ENCODE measurements around the gene ARL16.

DNA sequence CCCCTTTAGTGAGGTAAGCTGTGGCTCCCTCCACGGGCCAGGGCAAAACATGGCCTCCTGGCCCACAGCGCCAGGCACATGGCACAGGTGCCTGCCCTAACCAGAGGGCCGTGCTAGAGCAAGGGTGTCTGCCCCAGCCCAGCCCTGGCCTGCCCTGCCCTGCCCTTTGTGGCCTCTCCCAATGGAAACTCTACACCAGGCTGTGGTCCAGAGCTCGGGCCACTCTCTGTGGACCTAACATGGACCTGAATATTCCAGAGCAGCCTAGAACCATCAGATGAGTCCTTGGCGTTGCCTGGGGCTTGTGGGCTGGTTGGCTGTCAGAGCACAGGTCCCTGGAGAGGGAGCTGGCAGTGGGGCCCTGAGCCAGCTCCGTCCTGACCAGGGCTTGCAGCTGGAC lies 11.6 kb upstream of the ARL16 start:
- TF ChIP-seq, protein P1, sequence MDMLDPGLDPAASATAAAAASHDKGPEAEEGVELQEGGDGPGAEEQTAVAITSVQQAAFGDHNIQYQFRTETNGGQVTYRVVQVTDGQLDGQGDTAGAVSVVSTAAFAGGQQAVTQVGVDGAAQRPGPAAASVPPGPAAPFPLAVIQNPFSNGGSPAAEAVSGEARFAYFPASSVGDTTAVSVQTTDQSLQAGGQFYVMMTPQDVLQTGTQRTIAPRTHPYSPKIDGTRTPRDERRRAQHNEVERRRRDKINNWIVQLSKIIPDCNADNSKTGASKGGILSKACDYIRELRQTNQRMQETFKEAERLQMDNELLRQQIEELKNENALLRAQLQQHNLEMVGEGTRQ (IDR thresholded peaks at IDR 0.05; ENCODE audit: low read depth, low read length) = no peak
- TF ChIP-seq, protein P2, sequence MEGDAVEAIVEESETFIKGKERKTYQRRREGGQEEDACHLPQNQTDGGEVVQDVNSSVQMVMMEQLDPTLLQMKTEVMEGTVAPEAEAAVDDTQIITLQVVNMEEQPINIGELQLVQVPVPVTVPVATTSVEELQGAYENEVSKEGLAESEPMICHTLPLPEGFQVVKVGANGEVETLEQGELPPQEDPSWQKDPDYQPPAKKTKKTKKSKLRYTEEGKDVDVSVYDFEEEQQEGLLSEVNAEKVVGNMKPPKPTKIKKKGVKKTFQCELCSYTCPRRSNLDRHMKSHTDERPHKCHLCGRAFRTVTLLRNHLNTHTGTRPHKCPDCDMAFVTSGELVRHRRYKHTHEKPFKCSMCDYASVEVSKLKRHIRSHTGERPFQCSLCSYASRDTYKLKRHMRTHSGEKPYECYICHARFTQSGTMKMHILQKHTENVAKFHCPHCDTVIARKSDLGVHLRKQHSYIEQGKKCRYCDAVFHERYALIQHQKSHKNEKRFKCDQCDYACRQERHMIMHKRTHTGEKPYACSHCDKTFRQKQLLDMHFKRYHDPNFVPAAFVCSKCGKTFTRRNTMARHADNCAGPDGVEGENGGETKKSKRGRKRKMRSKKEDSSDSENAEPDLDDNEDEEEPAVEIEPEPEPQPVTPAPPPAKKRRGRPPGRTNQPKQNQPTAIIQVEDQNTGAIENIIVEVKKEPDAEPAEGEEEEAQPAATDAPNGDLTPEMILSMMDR (conservative IDR thresholded peaks at IDR 0.05; ENCODE audit: low read depth, low read length) = no peak
- TF ChIP-seq POLR2A (IDR thresholded peaks at IDR 0.05; ENCODE audit: low read depth, low read length) (no peak), MAZ (IDR thresholded peaks at IDR 0.05; ENCODE audit: borderline replicate concordance, low read depth, low read length) (no peak), CEBPB (IDR thresholded peaks at IDR 0.05; ENCODE audit: low read depth, low read length) (no peak), FOS (IDR thresholded peaks at IDR 0.05; ENCODE audit: low read depth, low read length) (no peak)

Data from IMR-90 (cell line).